ENCODE results near the gene CTDSP2.
"Not testable (repeated sequence)": the region's sequence is repeated elsewhere in the genome, so short reads cannot be mapped to it uniquely, and the experiment has no call there.

The CTDSP2 gene

GRCh38 chr12:57846577-57847319 is at the start of gene CTDSP2:
TSS of gene CTDSP2 (minus strand) at chr12:57846729. CDS start at chr12:57846435, 294 bp downstream.
- peak; percentile 94 for DNase-seq

DNA sequence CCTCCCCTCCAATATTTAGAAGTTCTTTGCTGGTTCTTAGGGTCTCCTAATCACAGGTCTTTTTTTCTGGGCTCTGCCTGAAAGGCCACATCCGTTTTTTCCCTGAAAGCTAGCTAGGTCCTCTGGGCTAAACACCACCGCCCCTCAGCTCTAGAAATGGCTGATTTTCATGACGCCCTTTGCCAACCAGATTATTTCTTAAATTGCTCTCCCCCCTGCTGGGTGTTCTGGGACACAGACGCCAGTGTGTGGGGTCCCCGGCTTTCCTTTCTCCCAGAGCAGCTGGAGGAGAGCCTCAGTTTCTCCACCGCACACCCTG is 49.5 kb upstream of the CTDSP2 start:
- DNase-seq, result peak; percentile 28

DNA sequence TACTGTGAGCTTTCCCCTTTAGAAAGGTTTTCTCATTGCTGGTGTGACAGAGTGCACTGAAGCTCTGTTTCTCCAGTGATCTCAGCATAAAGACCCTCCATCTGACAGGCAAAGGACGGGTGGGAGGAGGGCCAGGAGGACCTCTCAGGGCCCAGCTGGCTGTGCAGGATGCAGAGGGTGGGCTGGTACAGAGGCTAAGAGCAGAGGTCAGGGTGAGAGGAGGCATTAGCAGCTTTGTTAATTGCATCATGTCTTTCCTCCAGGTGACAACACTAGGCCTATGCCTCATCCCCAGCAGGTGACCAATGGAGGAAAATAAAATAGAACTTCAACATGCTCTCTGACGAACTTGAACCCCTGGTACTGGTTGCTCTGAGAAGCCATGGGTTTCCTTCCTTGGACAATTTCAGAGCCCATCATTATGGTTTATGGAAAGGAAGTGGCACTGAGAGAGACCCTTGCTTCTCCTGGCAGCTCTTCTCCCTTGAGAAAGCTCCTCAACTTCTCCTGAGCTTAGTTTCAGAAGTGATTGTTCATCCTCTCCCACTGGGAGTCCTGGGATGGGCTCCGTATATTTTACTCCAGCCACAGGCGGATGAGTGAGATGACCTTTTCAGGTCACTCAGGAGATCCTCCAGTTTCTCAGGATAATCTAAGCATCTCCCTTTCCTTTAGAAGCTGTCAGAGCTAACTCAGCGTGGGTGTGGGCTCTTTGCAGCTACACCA is 49.0 kb upstream of the CTDSP2 start:
- DNase-seq, result no peak

DNA sequence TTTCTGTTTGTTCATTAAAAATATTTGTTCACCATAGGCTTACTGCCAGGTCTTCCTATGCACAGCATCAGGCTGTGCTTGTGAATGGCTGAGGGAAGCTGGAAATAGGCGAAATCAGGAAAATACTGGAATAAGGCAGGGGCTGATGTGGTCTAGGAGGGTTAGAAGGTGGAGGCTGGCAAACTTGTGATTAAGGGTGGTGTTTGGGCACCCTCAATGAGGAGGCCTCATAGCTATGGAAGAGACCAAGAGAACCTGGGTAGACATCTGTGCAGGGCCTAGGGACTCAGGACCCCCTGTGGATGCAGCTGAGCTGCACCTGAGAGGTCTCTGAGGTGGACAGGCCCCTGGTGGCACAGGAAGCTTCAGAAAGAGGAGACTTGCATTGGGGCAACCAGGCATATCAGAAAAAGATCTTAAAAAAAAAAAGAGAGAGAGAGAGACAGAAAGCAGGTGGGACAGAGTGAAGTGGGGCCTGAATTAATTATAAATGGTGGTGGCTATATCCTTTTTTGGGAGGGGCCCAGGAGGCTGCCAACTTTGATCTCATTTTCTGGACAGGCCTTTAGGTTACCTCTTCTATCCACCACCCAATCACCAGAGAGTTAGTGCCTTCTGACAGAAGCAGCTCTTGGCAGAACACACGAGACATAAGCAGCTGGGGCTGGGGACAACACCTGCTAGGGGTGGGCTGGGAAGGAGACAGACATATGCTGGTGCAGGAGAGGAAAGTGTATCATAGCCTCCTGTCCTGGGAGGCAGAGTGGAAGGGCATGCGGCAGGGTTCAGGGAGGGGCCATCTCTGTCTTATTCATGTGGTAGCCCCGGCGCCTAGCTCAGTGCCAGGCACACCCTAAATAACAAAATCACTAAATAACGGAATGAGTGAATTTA is 48.1 kb upstream of the CTDSP2 start:
- DNase-seq, result peak; percentile 98

DNA sequence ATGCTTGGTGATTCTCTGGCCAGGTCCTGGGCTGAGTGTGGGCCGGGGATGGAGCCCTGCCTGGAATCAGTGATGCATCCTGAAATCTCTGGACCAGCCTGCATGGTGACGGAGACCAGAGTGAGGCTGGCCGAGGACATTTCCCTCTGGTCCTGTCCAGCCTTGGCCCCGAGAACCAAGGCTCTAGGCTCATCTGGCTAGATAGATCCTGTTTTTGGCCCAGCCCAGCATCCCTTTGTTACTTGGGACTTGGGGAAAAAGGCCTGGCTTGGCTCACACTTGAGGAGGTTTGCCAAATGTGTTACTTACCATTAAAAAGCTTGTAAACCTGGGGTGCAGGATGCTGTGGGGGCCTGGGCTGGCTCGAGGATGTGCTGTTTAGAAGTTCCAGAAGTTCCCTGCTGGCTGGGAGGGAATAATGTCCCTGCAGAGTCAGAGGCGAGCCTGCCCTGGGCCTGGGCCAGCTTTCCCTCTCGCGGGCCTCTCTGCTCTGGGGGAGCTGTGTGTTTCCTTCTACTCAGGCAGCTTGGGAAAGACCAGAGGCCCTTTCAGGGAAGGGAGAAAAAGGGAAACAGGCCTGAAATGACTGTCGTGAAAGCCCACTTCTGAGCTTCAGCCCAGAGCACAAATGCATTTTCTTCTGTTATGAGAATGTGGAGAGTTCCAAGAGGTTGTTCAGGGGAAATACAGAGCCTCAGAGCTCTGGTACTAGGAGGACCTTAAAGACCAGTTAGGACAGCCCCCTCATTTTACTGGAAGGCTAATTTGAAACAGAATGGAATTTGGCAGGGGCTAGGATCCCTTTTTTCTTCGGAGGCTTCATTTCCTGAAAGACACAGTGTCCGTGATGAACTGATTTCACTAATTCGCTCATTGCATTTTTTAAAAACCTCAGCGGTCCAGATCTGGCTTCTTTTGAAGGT is 47.2 kb upstream of the CTDSP2 start:
- peak; percentile 60 for DNase-seq

DNA sequence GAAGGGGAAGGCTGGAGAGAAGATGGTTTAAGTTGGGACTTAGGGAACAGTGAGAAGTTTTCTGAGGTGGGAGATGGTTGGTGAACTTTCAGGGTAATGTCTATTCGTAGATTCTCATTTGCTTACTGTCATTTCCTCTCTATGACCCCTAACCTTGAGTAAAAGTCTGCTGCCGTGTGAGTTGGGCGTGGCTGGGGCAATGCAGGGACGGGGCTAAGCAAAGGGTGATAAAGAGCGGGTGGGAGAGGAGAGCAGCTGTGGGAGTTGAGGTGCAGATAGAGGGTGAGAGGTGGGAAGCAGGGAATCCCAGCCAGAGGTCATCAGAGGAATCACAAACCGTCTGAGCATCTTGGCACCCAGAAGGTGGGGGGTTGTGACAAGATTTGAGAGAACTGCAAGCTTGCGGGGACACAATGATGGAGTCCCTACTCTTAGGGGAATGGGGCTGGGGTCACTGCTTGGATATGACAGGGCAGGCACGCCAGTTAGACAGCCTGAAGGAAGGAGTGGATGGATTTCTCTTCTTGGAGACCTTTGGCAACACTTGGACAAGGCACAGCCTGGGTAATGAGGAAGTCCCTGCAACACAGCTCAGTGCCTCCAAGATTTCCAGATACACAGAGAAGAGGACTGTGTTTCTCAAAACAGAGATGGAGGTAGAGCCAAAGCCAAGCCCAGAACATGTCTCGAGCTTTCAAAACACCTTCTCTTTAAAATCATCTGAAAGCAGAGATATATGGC is 45.9 kb upstream of the CTDSP2 start:
- no peak for DNase-seq

DNA sequence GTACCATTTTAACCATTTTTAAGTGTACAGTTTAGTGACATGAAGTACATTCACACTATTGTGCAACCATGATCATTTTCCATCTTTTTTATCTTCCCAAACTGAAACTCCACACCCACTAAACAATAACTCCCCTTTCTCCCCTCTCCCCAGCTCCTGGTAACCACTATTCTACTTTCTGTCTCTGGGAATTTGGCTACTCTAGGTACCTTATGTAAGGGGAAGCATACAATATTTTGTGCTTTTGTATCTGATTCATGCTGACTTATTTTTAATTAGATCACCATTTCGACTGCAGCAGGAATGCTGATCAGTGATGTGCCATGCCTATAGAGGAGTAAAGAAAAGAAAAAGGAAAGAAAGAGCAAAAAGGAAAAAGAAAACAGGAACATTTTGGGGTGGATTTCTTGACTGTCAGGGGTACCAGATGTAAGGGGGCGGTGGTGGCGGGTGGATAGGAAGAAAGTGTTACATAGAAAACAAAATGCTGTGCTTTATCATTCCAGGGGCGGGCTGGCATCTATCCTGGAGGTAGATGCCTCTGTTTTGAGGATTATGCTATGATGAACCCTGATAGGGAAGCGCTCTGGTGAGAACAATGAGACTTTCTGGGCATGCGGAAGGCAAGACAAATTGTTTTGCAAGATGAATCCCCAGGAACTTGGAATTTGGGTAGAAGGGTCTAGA is 45.2 kb upstream of the CTDSP2 start:
- no peak for DNase-seq

DNA sequence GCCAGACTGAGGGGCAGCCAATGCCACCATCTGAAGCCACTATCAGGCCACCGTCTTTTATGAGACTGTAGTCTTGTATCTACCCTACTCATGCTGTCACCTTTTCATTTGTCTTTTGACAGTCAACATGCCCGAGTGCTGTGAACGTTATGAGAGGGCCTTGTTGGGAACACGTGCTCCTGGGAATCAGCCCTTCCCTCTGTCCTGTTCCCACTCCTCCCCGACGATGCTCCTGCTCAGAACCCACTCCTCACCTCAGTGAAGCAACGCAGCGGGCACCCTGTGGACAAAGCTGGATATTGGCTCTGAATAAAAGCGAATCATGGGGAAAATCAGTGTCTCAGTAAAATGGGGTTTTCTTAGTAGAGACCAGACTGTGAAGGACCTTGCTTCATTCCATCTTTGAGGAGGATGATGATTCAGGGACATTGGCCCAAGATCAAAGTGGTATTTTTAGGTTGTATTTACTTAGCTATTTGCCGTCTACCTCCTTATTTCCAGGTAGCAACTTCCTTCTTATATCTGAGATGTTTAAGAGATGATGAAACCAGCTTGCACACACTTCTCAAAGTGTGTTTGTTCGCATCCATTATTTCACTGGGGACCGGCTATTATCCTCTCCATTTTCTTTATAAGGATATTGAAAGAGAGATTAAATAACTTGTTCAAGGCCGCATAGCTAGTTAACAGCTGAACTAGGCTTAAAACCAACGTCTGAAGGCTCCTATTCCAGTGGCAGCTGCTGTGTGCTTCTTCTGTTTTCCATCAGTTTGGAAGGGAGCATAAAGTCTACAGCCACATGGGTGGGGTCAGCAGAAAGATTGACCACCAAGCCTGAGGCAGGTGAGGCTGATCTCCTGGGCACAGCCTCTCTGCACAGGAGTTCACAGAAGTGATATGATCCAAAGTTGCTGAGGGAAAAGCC is 43.9 kb upstream of the CTDSP2 start:
- DNase-seq, result no peak

GRCh38 chr12:57889500-57889989 is 43.0 kb upstream of the CTDSP2 start:
- DNase-seq, result no peak

- peak; percentile 77 for DNase-seq
Measured at GRCh38 chr12:57888409-57889157, 42.1 kb upstream of the CTDSP2 start.

DNA sequence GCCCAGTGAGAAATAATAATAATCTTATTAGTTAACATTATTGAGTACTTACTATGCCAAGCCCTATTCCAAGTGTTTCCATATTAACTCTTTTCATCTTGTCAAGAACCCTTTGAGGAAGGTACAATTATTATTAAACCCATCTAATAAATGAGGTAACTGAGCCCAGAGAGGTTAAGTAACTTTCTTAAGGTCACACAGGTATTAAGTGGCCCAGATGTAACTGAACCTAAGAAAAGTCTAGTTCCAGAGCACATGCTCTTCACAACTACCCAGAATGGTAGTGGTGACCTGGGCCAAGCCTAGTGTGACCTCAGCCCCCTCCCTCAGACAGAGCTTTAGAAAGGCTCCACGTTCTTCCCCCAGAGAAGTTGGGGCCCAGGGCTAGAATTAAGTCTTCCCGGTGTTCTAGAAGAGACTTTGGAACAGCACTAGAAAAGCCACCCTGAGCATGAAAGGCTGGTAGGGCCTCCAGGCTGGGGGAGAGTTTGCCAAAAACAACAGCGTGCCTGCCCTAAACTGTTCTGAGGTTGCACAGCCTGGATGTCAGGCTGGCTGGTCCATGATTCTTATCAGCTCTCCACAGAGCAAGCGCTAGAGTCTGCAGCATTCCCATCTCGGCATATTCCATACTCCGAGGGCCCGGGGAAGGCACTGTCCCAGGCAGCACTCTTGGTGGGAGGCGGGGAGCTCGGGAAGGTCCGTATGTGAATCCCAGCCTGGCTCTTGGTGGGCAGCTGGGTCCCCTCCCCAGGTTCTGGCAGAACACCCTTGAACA is 41.3 kb upstream of the CTDSP2 start:
- DNase-seq, result no peak

DNA sequence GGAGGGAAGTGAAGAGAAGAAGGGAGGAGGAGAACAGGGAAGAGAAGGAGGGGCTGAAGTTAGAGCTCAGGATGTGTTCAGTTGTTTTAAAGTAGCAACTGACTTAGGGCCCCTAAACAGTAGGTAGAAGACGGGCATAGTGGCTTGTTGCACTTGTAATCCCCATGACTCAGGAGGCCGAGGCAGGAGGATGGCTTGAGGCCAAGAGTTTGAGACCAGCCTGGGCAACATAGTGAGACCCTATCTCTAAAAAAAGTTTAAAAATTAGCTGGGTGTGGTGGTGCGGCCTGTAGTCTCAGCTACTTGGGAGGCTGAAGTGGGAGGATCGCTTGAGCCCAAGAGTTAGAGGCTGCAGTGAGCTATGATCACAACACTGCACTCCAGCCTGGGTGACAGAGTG is 40.4 kb upstream of the CTDSP2 start:
- not testable (repeated sequence) for DNase-seq

GRCh38 chr12:57886542-57886941 is 40.0 kb upstream of the CTDSP2 start:
- DNase-seq, result no peak

DNA sequence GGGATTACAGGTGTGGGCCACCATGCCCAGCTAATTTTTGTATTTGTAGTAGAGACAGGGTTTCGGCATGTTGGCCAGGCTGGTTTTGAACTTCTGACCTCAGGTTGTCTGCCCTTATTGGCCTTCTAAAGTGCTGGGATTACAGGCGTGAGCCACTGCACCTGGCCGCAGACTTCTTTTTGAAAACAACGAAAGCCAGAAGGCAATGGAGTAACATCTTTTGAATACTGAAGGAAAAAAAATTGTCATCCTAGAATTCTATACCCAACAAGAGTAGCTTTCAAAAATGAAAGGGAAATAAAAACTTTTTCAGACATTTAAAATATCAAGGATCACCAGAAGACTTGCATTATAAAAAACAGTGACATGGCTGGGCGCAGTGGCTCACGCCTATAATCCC is 38.7 kb upstream of the CTDSP2 start:
- DNase-seq, result no peak

DNA sequence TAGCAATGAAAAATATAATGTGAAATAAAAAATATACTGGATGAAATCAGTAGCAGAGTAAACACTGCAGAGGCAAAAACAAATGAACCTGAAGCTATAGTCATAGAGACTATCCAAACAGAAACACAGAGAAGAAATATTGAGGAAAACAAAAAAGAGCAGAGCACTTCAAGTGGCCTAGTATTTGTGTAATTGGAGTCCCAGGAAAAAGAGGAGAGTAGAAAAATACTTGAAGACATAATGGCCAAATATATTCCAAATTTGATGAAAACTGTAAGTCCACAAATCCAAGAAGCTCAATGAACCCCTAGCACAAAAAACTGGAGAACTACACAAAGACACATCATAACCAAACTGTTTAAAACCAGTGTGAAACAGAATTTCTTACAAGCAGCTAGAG is 37.2 kb upstream of the CTDSP2 start:
- no peak for DNase-seq

DNA sequence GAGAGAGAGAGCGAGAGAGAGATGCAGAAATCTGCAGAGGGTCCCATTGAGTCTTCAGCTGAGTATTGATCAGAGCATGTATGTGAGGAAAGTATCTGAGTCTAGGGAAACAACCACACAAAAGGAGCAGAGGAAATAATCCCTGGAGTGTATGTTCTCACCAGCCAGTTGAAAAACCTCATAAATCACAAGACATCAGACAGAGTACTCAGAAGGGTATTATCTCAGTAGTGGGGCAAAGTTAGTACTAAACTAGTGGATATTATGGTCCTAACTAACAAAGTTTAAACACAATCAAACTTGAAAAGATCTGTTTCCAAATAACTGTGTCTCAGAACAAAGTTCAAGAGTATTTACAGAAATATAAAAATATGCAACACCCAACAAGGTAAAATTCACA is 36.5 kb upstream of the CTDSP2 start:
- no peak for DNase-seq

- no peak for DNase-seq
Measured at GRCh38 chr12:57882575-57882974, 36.0 kb upstream of the CTDSP2 start.

GRCh38 chr12:57881475-57881874 is 34.9 kb upstream of the CTDSP2 start:
- DNase-seq, result no peak

Measured in NCI-H2171 treated with DMSO at 0.1 percent for 48 hours (cell line).